ENCODE results near the gene CDC42BPA.

DNA sequence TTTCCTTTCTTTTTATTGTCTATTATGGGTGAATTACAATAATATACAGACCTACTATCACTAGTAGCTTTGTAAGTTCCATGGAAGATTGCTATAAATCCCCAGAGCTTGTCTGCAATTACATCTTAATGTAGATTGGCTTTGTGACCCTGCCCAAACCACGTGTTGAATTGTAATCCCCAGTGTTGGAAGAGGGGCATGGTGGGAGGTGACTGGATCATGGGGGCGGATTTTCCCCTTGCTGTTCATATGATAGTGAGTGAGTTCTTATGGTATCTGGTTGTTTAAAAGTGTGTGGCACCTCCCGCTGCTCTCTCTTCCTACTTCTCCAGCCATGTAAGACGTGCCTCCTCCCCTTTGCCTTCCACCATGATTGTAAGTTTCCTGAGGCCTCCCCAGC lies 34.9 kb upstream of the CDC42BPA start:
- TF ChIP-seq MYC (IDR thresholded peaks at IDR 0.05; ENCODE audit: low read depth, low read length), result no peak
- TF ChIP-seq, protein P1, sequence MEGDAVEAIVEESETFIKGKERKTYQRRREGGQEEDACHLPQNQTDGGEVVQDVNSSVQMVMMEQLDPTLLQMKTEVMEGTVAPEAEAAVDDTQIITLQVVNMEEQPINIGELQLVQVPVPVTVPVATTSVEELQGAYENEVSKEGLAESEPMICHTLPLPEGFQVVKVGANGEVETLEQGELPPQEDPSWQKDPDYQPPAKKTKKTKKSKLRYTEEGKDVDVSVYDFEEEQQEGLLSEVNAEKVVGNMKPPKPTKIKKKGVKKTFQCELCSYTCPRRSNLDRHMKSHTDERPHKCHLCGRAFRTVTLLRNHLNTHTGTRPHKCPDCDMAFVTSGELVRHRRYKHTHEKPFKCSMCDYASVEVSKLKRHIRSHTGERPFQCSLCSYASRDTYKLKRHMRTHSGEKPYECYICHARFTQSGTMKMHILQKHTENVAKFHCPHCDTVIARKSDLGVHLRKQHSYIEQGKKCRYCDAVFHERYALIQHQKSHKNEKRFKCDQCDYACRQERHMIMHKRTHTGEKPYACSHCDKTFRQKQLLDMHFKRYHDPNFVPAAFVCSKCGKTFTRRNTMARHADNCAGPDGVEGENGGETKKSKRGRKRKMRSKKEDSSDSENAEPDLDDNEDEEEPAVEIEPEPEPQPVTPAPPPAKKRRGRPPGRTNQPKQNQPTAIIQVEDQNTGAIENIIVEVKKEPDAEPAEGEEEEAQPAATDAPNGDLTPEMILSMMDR (IDR thresholded peaks at IDR 0.05; ENCODE audit: extremely low read depth in 1 of 2, insufficient read depth in 1 of 2, low read depth in 1 of 2, low read length in 2 of 2), result no peak

Measured in endothelial cell of umbilical vein (primary cell).